Measurements from ENCODE around the gene GLRB. TPM values are rescaled to one million over a fixed set of nuclear protein-coding genes. Genes with fewer than 3 reads are reported as not detected.
A peak's percentile ranks its signal among the peaks of the same experiment; 100 is the strongest.
"Not testable (repeated sequence)": the region's sequence is repeated elsewhere in the genome, so short reads cannot be mapped to it uniquely, and the experiment has no call there.

GLRB gene
- total RNA-seq, 1 donor from 2014 or later, result 44.0 TPM

DNA sequence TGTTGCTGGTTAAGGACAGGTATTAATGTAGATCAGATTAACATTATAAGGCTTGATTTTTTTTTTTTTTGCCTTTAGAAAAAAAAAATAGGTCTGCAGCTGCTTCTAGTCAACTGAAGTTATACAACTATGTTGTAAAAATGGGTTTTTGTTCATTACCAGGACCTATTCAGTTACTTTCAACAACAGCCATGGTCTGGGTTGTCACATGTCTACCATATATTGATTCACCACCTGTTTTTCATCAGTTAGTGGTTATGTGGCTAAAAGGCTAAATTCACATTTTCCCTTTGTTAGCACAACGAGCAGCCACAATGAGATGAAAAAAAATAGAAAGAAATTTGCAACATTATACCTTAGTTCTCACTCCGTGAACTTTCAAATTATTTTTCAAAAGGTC lies 45.5 kb downstream of the GLRB start:
- FAIRE-seq, result no peak
- DNase-seq (ENCODE audit: low spot score in 2 of 2), result no peak

DNA sequence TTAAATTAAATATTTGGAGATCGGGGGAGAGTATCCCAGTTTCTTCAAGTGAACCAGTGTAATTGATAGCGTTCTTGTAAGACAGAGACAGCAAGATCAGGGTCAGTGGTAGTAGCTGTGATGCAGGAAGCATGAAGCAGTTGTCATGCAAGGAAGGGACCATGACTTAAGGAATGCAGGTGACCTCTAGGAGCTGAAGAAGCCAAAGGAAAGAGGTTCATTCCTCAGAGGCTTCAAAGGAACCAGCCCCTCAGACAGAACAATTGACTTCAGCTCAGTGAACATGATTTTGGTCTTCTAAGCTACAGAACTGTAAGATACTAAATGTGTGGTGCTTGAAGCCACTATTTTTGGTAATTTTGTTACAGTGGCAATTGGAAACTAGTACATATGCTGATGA lies 51.6 kb downstream of the GLRB start:
- FAIRE-seq (no peak), DNase-seq (ENCODE audit: low spot score in 2 of 2) (no peak)

DNA sequence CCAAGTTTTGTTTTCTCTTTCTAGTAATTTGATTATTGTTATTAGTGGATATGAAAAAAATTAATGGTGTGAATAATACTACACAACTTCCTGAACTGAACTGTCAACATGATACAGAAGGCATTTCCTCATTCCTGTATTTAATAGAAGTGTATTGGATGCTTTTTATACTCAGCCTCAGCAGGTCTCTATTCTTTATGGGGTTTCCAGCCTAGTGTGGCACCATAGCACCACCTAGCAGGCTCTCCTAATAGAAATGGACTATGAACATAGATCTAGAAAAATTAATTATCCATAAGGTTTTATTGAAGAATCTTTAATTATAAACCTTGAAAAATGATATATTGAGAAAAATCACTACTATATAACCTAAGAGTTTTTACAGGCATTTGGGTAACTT lies 52.4 kb downstream of the GLRB start:
- DNase-seq (ENCODE audit: low spot score in 2 of 2), result no peak
- peak; percentile 10 for FAIRE-seq

- FAIRE-seq, result no peak
- DNase-seq (ENCODE audit: low spot score in 2 of 2), result no peak
Observed at GRCh38 chr4:157141976-157142375, 66.0 kb downstream of the GLRB start.

DNA sequence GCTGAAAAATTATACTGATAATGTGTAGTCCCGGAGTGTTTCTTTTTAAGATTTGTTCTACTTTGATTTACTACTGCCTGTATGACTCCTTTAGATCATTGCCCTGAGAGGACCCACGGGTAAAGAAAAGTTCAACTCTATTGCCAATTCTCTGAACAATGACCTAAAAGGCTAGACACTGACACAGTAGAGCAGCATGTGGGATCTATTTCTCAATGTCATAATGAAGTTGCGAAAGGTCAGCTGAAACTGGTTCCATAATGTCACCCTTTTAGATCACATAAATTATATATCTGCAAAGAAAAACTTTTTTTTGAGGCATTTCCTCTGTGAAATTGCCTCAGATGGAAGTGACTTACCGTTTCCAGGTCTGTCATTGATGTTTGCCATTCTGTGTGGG lies 67.4 kb downstream of the GLRB start:
- no peak for FAIRE-seq
- DNase-seq (ENCODE audit: low spot score in 2 of 2), result no peak

DNA sequence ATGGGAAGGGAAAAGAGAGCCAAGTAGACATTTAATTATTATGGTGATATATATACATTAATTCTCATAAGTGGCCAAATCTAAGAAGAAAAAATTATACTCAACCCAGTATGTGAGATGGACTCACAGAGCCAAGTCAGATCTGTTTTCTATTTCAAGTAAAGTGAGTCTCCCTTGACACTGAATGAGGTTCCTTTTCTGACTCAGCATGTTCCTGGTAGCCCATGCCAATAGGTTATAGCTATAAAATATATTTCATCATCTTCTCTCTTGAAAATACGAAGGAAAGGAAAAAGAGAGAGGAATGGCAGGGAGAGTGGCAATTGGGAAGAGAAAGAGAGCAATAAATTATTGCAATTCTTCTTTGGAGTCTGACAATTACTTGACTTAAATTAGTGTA lies 75.8 kb downstream of the GLRB start:
- FAIRE-seq, result no peak
- DNase-seq (ENCODE audit: low spot score in 2 of 2), result no peak

DNA sequence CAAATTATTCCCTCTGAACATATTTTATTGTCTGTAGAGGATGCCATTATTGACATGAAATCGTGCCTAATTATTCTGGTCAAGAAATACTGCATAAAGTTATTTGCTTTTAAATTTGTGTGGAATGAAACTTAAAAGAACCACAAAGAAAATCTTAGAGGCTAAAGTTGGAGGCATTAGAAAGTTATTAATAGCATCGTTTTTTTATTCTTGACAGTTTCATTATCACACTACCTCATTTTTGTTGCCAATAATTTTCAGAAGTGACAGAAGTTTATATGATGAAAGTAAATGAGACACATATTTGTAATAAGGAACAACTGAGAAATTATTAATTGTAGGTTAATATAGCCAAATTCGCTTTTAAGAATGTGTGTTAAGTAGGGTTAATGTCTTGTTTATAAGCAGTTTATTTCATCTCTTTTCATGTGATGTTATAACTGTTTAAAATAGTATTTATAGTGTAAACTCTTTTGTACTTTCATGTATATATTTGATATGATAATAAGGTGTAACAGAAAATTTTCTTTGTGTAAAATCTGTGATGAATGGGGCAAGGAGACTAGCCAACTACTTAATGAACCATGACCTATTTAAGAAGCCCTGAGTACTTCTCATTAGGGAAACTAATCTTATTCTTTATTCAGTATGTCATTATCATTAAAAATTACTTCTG lies 90.1 kb downstream of the GLRB start:
- FAIRE-seq, result peak; percentile 15

GRCh38 chr4:157170321-157170720 lies 94.4 kb downstream of the GLRB start:
- no peak for FAIRE-seq
- no peak for DNase-seq (ENCODE audit: low spot score in 2 of 2)

More for the DNA sequence above, 90.1 kb downstream of the GLRB start:
- no peak for DNase-seq (ENCODE audit: low spot score in 2 of 2)

DNA sequence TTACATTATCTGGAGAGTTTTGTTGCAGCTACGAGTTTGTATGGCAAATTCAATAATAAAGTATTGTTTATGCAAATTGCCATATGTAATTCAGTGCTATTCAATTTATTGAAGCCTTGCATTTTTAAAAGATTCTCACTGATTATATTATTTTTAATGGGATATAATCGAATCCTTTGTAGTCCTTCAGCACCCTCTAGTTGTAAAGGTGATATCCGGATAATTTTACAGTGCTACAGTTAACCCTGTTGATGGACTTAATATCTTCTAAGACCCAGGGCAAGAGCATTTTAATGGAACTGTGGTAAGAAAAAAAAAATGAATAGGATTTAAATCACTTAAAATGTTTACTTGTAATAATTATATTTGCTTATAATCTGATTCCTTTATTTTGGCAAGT lies 96.1 kb downstream of the GLRB start:
- DNase-seq (ENCODE audit: low spot score in 2 of 2), result no peak
- no peak for FAIRE-seq

- DNase-seq (ENCODE audit: low spot score in 2 of 2); FAIRE-seq: not testable (repeated sequence)
Observed at GRCh38 chr4:157180268-157180667, 104.3 kb downstream of the GLRB start.

- FAIRE-seq (no peak), DNase-seq (ENCODE audit: low spot score in 2 of 2) (no peak)
Observed at GRCh38 chr4:157184300-157184699, 108.3 kb downstream of the GLRB start.

DNA sequence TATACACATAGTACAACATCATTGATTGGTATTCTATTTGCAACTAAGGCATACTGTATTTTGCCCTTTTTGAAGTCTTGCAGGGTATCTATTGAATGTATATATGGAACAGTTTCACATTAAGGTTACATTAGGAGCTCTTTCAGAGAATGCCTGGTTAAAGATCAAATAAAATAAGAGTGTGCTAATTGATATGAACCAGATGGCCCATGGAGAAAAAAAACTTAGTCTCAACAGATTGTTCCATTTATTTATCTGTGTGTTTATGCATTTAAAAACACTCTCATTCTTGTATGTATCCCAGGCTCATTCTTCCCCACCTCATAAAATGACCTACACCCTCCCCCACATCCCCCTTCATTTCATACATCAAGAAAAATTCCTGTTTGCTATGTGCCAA lies 109.4 kb downstream of the GLRB start:
- DNase-seq (ENCODE audit: low spot score in 2 of 2) (no peak), FAIRE-seq (no peak)

GRCh38 chr4:157195374-157195773 lies 119.4 kb downstream of the GLRB start:
- FAIRE-seq (no peak), DNase-seq (ENCODE audit: low spot score in 2 of 2) (no peak)

GRCh38 chr4:157196046-157196445 lies 120.1 kb downstream of the GLRB start:
- FAIRE-seq (no peak), DNase-seq (ENCODE audit: low spot score in 2 of 2) (no peak)

GRCh38 chr4:157204634-157205244 lies 128.8 kb downstream of the GLRB start:
- no peak for DNase-seq (ENCODE audit: low spot score in 2 of 2)
- no peak for FAIRE-seq

DNA sequence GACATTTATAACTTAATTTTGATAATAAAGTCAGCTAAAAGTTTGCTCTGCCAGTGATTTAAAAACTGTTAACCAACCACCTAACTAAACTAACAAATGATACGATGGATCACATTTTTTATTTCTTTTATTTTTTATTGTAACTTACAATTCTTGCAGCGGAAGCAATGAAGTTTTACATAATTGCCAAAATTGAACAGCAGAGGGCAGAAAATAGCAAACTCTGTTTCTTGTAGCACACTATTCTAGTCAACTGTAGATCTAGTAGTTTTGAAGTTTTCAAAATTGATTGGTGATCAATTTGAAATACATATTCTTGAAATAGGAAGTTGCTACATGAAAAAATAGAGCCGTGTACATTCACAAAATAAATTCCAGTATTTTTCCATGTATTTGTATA lies 141.8 kb downstream of the GLRB start:
- FAIRE-seq (peak; percentile 90), DNase-seq (ENCODE audit: low spot score in 2 of 2) (no peak)

DNA sequence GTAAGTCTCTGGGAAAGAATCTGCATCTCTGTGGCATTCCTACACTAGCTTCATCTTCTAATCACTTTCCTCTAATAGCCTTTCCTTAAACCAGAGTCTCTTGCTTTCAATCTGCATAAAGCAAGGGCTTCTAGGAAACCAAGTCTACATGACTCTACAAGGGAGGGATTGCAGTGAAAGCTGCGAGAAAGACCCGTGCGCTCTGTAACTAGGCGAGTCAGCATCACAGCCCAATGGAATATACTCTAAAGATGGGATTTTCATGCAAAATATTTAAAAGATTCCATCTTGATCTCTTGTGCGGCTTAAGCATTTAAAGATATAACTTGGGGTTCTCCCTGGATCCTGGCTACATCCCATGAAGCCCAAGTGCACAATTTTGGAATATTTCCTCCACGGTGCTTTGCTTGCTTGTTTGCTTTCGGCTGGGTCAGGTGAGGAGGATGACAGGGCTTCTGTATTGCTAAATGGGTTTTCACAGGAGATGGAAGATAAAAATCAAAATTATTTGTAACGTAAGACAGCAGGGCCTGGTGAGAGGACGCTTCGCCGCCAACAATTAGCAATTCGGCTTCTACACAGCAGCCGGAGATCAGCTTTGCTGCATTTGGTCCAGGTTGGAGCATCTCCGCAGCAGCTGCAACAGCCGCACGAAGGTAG lies 143.9 kb downstream of the GLRB start:
- DNase-seq (ENCODE audit: low spot score in 2 of 2), result no peak
- no peak for FAIRE-seq

- no peak for FAIRE-seq
- peak; percentile 66 to 72 for DNase-seq (ENCODE audit: low spot score in 2 of 2)
Observed at GRCh38 chr4:157220371-157220881, 144.5 kb downstream of the GLRB start, which contains the start of gene GRIA2. TSS of gene GRIA2 (plus strand) at chr4:157220728. CDS start at chr4:157221043, 315 bp downstream.

- FAIRE-seq, result no peak
- peak in 1 of 2 donors; percentile 39 for DNase-seq (ENCODE audit: low spot score in 2 of 2)
Observed at GRCh38 chr4:157221426-157221894, 145.5 kb downstream of the GLRB start.
